HEK293T (cell line): ENCODE results near the gene AMER3.
"Not testable (repeated sequence)": the region's sequence is repeated elsewhere in the genome, so short reads cannot be mapped to it uniquely, and the experiment has no call there.

ENCODE experiments used
- CTCF ChIA-PET: fragments of 350-600 bp; formaldehyde crosslinking; extraction: SDS; loops from one replicate; lab custom pipeline; 2021; ENCODE audit warnings: antibody characterized with exemption, inconsistent platforms; lab: Yijun Ruan, JAX
- POLR2A ChIA-PET: fragments of 350-600 bp; formaldehyde crosslinking; extraction: SDS; loops from one replicate; lab custom pipeline; 2020; ENCODE audit warnings: antibody characterized with exemption, inconsistent platforms; lab: Yijun Ruan, JAX
- DNase-seq: peaks from one replicate; pipeline ENCODE4 v3.0.0; 2012; ENCODE audit warnings: mixed read lengths; ENCODE audit errors: extremely low spot score
- ARNT ChIP-seq: fragments of 450-650 bp; IDR thresholded peaks from 2 replicates; pipeline ENCODE4 v1.6.1; 2017; ENCODE audit warnings: mild to moderate bottlenecking
- BHLHE40 ChIP-seq: fragments of 450-650 bp; IDR thresholded peaks from 2 replicates; pipeline ENCODE4 v1.6.1; 2016; ENCODE audit warnings: mild to moderate bottlenecking, moderate library complexity, borderline replicate concordance
- CTBP1 ChIP-seq: fragments of 450-650 bp; IDR thresholded peaks from 2 replicates; pipeline ENCODE4 v1.6.1; 2016; ENCODE audit warnings: borderline replicate concordance
- ELF4 ChIP-seq: fragments of 450-650 bp; IDR thresholded peaks from 2 replicates; pipeline ENCODE4 v1.6.1; 2017; ENCODE audit warnings: antibody characterized with exemption
- FOXA1 ChIP-seq: fragments of 450-650 bp; IDR thresholded peaks from 2 replicates; pipeline ENCODE4 v1.6.1; 2016; ENCODE audit warnings: mild to moderate bottlenecking
- FOXK2 ChIP-seq: fragments of 450-650 bp; IDR thresholded peaks from 2 replicates; pipeline ENCODE4 v1.6.1; 2016; ENCODE audit warnings: mild to moderate bottlenecking
- FOXM1 ChIP-seq: fragments of 450-650 bp; IDR thresholded peaks from 2 replicates; pipeline ENCODE4 v1.6.1; 2017; ENCODE audit warnings: mild to moderate bottlenecking, borderline replicate concordance
- HDGF ChIP-seq: fragments of 450-650 bp; IDR thresholded peaks from 2 replicates; pipeline ENCODE4 v1.6.1; 2017; ENCODE audit warnings: antibody characterized with exemption, borderline replicate concordance
- L3MBTL2 ChIP-seq: fragments of 450-650 bp; conservative IDR thresholded peaks from 2 replicates; pipeline ENCODE4 v1.6.1; 2016; ENCODE audit warnings: mild to moderate bottlenecking
- LEF1 ChIP-seq: fragments of 450-650 bp; IDR thresholded peaks from 2 replicates; pipeline ENCODE4 v1.6.1; 2017; ENCODE audit warnings: mild to moderate bottlenecking, borderline replicate concordance
- NFRKB ChIP-seq: fragments of 450-650 bp; IDR thresholded peaks from 2 replicates; pipeline ENCODE4 v1.6.1; 2016; ENCODE audit warnings: mild to moderate bottlenecking, moderate library complexity
- PKNOX1 ChIP-seq: fragments of 450-650 bp; IDR thresholded peaks from 2 replicates; pipeline ENCODE4 v1.6.1; 2016
- SP1 ChIP-seq: fragments of 450-650 bp; IDR thresholded peaks from 2 replicates; pipeline ENCODE4 v1.6.1; 2017
- SUZ12 ChIP-seq: fragments of 450-650 bp; IDR thresholded peaks from 2 replicates; pipeline ENCODE4 v1.6.1; 2016; ENCODE audit warnings: mild to moderate bottlenecking
- TARDBP ChIP-seq: fragments of 450-650 bp; IDR thresholded peaks from 2 replicates; pipeline ENCODE4 v1.6.1; 2016
- ZNF384 ChIP-seq: fragments of 450-650 bp; IDR thresholded peaks from 2 replicates; pipeline ENCODE4 v1.6.1; 2016

AMER3 gene

GRCh38 chr2:130727286-130727924 lies 27.9 kb upstream of the AMER3 start:
- ChIA-PET POLR2A (interaction anchor here (0.6 to 1.4 kb wide), 3 partner anchors 10 to 25 kb away, joined by 3 to 7 read pairs (median 4); no protein-coding TSS in a partner anchor), CTCF (no interaction called here)
- peak; percentile 94 for DNase-seq
- no peak for TF ChIP-seq HDGF
- no peak for TF ChIP-seq SP1
- TF ChIP-seq ELF4: no peak
- TF ChIP-seq ZNF384: no peak
- TF ChIP-seq L3MBTL2: peak; percentile 44
- no peak for TF ChIP-seq FOXK2
- TF ChIP-seq ARNT: no peak
- TF ChIP-seq SUZ12: no peak
- no peak for TF ChIP-seq LEF1
- TF ChIP-seq PKNOX1: peak; percentile 89

- TF ChIP-seq SP1 (no peak), FOXA1 (no peak), L3MBTL2 (no peak), SUZ12 (no peak), LEF1 (no peak), FOXM1 (no peak), FOXK2 (no peak), NFRKB (no peak), ELF4 (no peak), ARNT (no peak), CTBP1 (no peak), HDGF (no peak), PKNOX1 (no peak), ZNF384 (no peak), BHLHE40 (no peak), TARDBP (no peak)
- DNase-seq: no peak
- POLR2A ChIA-PET: interaction anchor here (0.6 to 1.4 kb wide), 2 partner anchors 10 to 18 kb away, joined by 3 to 7 read pairs; no protein-coding TSS in a partner anchor
- CTCF ChIA-PET: no interaction called here
Observed at GRCh38 chr2:130728007-130728454, 27.3 kb upstream of the AMER3 start.

GRCh38 chr2:130728549-130729316 lies 26.6 kb upstream of the AMER3 start, which contains the start of gene GPR148:
Gene GPR148, plus strand, starts transcription at chr2:130729070. Its CDS starts 82 bp downstream, at chr2:130729152.
- ChIA-PET POLR2A (interaction anchor here (1.4 kb wide), 1 partner anchor 9 kb away, joined by 7 read pairs; no protein-coding TSS in a partner anchor), CTCF (interaction anchor here (0.6 kb wide), 1 partner anchor 356 kb away, joined by 3 read pairs; no protein-coding TSS in a partner anchor)
- TF ChIP-seq PKNOX1: no peak
- DNase-seq: no peak

GRCh38 chr2:130729322-130730299 lies 25.7 kb upstream of the AMER3 start:
- CTCF ChIA-PET: no interaction called here
- POLR2A ChIA-PET: no interaction called here
- DNase-seq: no peak
- TF ChIP-seq PKNOX1 (no peak), TARDBP (no peak), ELF4 (no peak), FOXM1 (no peak), FOXK2 (no peak), SUZ12 (no peak), NFRKB (no peak), ARNT (no peak), ZNF384 (no peak)

GRCh38 chr2:130732257-130732656 lies 23.1 kb upstream of the AMER3 start:
- DNase-seq, CTCF ChIA-PET, POLR2A ChIA-PET: not testable (repeated sequence)
